Frontal cortex (tissue), 4 donors: ENCODE data around the gene APLP2. TPM values are rescaled to one million over a fixed set of nuclear protein-coding genes. Genes with fewer than 3 reads are reported as not detected.

Experiments used
- DNase-seq, 2 donors: peaks; one replicate each; pipeline ENCODE4 v3.0.0; 2012; ENCODE audit warnings: low spot score in 2 of 2
- FAIRE-seq: peaks from 2 replicates; lab custom pipeline; 2012; peaks lifted over from hg19 to GRCh38; lab: Jason Lieb, UNC
- total RNA-seq: library from RNA; depleted of rRNA; stranded (reverse); fragments of >200 nt; gene quantifications from one replicate; pipeline ENCODE4 v1.2.3, GENCODE V29; 2014
- donor health status: control.
- donor health status: control.
- donor health status: control.

Gene APLP2
- total RNA-seq, 1 donor from 2014 or later: 241 TPM

DNA sequence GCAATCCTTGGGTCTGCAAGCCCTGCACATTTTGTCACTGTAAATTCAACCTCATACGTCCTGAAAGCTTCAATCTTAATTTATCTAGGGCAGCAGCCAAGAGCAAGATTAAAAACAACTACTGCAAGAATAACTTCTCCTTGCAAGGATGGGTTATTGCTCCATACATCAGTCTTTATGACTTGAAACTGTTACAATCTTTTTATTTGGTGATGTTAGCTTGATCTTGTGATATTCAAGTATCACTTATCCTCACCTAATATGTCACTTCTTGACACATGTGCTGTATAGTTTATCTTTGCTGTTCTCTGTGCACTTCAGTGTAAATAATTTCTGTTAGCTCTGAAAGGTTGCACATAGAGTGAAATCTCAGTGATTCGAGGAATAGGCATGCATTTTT, 14.7 kb upstream of the APLP2 start:
- no peak for FAIRE-seq
- DNase-seq: no peak

GRCh38 chr11:130055617-130056016, 14.1 kb upstream of the APLP2 start:
- FAIRE-seq: no peak
- DNase-seq: no peak

- DNase-seq: no peak
- no peak for FAIRE-seq
Measured at GRCh38 chr11:130061017-130061416, 8.7 kb upstream of the APLP2 start.

DNA sequence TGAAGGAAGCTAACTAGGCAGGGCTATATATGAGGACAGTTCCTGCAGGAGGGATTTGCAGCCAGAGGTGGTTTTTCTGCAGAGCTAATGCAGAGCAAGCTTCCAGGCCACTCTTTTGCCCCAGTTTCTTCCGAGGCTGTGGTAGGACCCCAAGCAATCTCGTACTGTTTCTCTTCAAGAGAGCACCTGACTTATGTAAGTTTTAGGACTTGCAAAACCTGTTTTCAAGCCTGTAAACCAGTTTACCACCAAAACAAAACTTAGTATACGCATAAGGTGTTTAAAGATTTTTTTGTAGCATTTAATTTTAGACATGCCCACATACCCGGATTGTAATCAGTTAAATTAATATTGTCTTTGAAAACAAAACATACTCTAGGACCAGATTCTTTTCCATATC, 7.7 kb upstream of the APLP2 start:
- no peak for FAIRE-seq
- no peak for DNase-seq

GRCh38 chr11:130063451-130063850, 6.2 kb upstream of the APLP2 start:
- no peak for FAIRE-seq
- no peak for DNase-seq

DNA sequence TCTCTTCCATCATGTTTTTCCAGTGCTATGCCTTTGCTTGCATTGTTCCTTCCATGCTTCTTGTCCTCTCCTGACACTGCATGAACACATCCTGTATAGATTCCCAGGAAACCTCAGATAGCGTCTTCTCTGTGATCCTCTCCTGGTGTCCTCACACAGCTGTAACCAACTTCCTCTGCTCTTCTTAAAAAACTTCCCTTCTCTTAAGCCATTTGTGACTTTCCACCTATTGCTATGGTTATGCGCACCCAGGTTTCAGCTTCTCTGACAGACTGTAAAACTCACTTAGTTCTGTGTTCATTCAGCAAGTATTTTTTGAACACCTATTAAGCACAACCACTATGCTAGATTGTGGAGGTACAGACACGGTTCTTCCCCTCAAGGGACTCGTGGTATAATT, 5.1 kb upstream of the APLP2 start:
- FAIRE-seq: no peak
- DNase-seq: no peak

DNA sequence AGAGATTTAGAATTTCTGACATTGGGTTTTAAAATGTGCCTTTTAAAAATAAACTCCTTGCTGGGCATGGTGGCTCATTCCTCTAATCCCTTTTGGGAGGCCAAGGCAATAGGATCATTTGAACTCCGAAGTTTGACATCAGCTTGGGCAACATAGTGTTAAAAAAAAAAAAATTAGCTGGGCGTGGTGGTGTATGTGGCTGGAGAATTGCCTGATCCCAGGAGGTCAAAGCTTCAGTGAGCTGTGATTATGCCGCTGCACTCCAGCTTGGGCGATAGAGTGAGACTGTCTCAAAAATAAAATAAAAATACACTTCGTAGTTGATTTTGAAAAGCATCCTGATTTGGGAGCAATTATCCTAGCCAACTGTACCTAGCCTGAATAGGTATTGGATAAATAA, 3.4 kb upstream of the APLP2 start:
- no peak for DNase-seq
- FAIRE-seq: no peak

GRCh38 chr11:130068546-130068985, 1.1 kb upstream of the APLP2 start:
- no peak for DNase-seq
- no peak for FAIRE-seq

DNA sequence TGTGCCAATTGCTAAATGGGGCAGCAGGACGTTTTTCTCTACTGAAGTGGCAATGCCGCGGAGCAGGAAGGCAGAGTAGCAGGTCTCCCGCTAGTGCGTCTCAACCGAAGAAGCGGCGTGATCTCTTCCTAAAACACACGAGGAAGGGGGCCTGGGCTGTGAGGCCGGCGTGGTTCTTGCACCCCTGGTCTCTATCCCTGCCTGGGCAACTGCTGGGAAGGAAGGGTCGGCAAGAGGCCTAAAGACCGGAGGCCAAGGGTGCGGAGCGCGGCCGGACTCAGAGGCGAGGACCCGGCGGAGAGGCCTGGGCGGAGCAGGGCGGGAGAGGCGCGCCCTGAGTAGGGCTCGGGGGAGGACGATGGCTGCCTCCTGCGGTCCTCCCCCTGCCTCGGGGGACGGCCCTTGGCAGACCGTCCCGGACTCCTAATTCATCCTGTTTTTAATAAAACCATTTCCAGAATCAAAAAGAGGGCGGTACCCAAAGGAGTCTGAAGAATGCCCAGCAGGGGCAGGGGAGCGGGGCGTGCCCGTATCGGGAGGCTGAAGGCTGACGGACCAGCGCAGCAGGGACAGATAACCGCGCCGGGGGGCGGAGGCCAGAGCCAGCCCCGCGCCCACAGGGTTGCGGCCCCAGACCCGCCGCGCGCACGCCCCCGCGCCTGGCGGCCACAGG, 572 bp upstream of the APLP2 start:
- no peak for FAIRE-seq
- DNase-seq: peak in 1 of 2 donors; percentile 61

GRCh38 chr11:130070109-130070845, 583 bp downstream of the APLP2 start:
- peak; percentile 45 to 67 for DNase-seq
- FAIRE-seq: no peak

DNA sequence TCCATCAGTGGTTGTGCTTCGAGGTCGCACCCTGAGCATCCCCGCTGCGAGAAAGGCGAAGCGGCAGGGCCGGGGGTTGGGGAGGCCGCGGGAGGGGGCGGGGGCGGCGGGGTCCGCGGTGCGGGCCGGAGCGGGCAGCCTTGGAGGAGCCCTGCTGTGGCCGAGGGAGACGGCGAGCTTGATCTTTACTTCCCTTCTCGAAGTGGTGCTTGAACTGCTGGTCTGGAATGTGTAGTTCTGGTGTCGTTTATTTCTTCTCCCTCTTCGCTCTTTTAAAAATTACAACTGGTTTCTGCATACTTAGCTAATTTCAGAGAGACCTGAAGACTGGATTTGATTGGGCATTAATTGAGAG, 1.1 kb downstream of the APLP2 start:
- DNase-seq (no peak), FAIRE-seq (no peak)

DNA sequence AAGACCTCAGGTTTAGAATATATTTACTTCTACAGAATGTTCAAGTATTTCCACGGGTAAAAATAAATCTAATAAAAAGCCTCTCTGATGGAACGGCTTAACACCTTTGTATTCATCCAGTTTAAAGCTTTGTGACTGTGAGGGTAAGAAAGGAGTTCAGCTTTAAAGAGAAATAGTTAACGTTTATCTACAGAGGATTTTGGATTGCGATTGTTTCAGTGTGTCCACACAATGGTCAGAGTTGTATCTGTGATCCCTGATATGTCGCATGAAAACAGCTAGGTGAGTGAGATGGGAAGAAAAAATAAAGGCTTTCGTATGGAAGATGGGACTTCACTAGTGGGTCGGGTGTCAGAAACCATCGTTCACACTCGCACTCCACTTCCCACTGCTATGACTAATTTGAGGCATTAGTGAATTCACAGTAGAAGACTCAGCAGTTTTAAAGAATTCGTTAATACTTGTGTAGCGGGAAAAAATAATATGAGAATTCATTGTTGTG, 1.6 kb downstream of the APLP2 start:
- DNase-seq (peak in 1 of 2 donors; percentile 25), FAIRE-seq (no peak)

GRCh38 chr11:130074736-130075135, 5.0 kb downstream of the APLP2 start:
- DNase-seq (no peak), FAIRE-seq (no peak)

DNA sequence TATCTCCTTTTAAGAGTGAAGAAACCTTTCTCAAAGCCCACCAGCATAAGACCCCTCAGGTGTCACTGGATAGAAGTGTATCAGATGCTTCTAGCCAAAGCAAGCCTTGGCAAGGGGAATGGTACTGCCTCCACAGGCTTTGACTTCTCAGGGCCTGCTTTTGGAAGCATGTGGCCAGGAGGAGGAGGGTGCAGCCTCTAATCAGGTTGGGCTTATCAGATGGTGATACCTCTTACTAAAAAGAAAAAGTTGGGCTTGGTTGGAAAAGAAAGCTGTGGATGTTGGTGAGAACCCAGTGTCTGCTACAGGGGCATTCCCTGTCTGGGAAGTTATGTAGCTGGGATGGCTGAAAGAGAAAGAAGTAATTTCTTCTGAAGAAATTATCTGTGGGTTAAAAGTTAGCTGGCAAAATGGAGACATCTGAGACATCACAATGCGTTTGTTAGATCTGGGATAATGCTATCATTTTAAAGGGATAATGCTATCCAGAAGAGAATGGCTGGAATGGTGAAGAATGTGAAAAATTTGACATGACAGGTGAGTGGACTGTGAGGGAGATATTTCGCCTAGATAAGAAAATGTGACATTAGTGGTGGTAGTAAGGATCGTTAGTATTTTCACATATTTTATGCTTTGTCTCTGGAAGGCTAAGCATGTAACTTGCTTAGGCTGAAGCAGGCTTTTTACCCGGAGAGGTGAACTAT, 7.2 kb downstream of the APLP2 start:
- DNase-seq (no peak), FAIRE-seq (no peak)

DNA sequence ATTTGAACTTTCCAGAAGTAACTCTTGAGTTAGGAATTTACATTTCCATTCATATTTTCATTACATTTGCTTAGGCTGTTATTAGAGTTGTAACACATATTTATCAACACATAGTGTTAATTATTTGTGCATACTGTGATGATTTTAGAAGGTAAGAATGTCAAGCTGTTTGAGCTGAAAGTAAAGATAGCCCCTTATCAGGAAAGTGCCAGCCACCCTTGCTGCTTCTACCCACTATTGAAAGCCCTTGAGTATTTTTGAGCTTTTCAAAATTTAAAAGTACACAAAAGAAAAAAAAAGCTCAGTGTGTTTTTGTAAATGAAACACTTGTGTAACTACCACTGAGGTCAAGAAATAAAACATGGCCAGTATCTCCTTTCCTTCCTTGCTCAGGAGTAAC, 8.0 kb downstream of the APLP2 start:
- FAIRE-seq (no peak), DNase-seq (no peak)

GRCh38 chr11:130078080-130078479, 8.4 kb downstream of the APLP2 start:
- FAIRE-seq: no peak
- no peak for DNase-seq

- no peak for FAIRE-seq
- no peak for DNase-seq
Measured at GRCh38 chr11:130085671-130086290, 16.1 kb downstream of the APLP2 start.

GRCh38 chr11:130086669-130087068, 17.0 kb downstream of the APLP2 start:
- DNase-seq (no peak), FAIRE-seq (no peak)

DNA sequence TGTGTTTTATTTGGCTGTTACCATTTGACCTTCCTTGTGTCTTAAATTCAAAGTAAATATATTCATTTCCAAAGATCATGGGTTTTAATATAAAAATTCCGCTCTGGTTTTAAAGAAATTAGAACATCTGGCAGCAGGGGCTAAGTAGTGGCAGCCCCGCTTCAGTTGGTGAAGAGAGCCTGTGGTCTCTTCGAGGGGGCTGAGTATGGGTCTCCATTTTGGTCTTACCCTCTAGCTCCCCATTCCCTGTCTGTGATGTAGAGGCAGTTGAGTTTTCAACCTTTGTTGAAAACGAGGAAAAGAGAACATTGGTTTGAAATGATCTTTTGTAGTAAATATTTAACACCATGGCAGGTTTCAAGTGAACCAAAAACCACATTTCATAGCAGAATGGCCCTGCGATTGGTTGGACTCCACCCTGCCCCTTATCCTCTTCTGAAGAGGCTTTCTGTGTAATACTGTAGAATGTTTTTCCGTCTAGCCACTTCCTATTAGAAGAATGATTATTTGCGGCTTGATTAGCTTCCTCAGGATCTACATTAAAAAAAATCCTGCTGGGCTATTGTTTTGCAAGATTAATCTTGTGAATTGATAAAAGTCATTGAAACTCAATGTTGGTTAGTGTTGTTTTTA, 17.7 kb downstream of the APLP2 start:
- DNase-seq (no peak), FAIRE-seq (no peak)

DNA sequence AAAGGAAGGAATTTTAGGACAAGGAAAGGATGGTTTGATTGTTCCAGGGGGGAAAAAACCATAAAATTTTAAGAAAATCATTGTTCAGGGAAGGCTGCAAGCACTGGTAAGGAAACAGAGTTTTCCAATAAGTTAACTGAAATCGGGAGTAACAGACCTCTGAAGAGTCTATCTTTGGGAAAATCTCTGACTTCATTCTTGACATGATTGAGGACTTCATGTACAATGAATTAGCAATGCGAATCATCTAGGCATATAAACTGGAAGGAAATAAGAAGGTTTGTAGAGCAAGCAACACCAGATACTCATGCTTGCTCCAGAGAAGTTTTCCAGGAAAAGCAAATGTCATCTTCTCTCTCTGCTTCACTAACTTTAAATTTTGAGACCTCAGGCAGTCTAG, 18.5 kb downstream of the APLP2 start:
- FAIRE-seq: no peak

More for the DNA sequence above, 18.5 kb downstream of the APLP2 start:
- DNase-seq: no peak
